WTC11 (cell line): ENCODE measurements around the gene CCDC51. TPM values are rescaled to one million over a fixed set of nuclear protein-coding genes. Genes with fewer than 3 reads are reported as not detected.

Experiments
- ATAC-seq: fragments of 200-7000 bp; cut with Tn5 transposase; 2 replicates; pipeline ENCODE4 v1.10.0; 2021; ENCODE audit warnings: mild to moderate bottlenecking, moderate library complexity
- CTCF ChIA-PET: fragments of 300-600 bp; sonication (Branson Sonifier 250); formaldehyde crosslinking; loops from one replicate; lab custom pipeline; 2021; ENCODE audit warnings: antibody characterized with exemption; lab: Charles Lee
- POLR2A ChIA-PET: fragments of 350-600 bp; sonication (Branson Sonifier 250); formaldehyde crosslinking; loops from one replicate; lab custom pipeline; 2021; ENCODE audit warnings: antibody characterized with exemption; lab: Charles Lee
- DNase-seq: peaks from one replicate; pipeline ENCODE4 v3.0.0; 2021; ENCODE audit warnings: low spot score
- H3K27ac Mint-ChIP-seq: 2 replicates; pipeline ENCODE4 v1.8.0; 2021; ENCODE audit warnings: mixed read lengths
- H3K27me3 Mint-ChIP-seq: 2 replicates; pipeline ENCODE4 v1.8.0; 2021; ENCODE audit warnings: low read depth, mild to moderate bottlenecking, moderate library complexity, mixed read lengths
- H3K36me3 Mint-ChIP-seq: 2 replicates; pipeline ENCODE4 v1.8.0; 2021; ENCODE audit warnings: mixed read lengths
- H3K4me1 Mint-ChIP-seq: 2 replicates; pipeline ENCODE4 v1.8.0; 2022; ENCODE audit warnings: mixed read lengths
- H3K4me3 Mint-ChIP-seq: 2 replicates; pipeline ENCODE4 v1.8.0; 2021; ENCODE audit warnings: mild to moderate bottlenecking, moderate library complexity, mixed read lengths
- H3K9me3 Mint-ChIP-seq: 2 replicates; pipeline ENCODE4 v1.8.0; 2021; ENCODE audit warnings: mixed read lengths
- CBFB ChIP-seq: sonication (generic); formaldehyde crosslinking; IDR thresholded peaks from 2 replicates; pipeline ENCODE4 v1.8.1; 2022; ENCODE audit warnings: mild to moderate bottlenecking, low read depth, missing genetic modification reagents
- ELF4 ChIP-seq: sonication (generic); formaldehyde crosslinking; IDR thresholded peaks from 2 replicates; pipeline ENCODE4 v1.8.1; 2022; ENCODE audit warnings: low read depth, mild to moderate bottlenecking, moderate library complexity, missing genetic modification reagents
- GABPB1 ChIP-seq: sonication (generic); formaldehyde crosslinking; IDR thresholded peaks from 2 replicates; pipeline ENCODE4 v1.8.1; 2023; ENCODE audit warnings: mild to moderate bottlenecking, missing genetic modification reagents
- GTF2I ChIP-seq: fragments of 250-450 bp; sonication (Bioruptor Pico); conservative IDR thresholded peaks from 2 replicates; pipeline ENCODE4 v1.4.0; 2021; ENCODE audit warnings: mild to moderate bottlenecking
- IRF2 ChIP-seq: sonication (generic); formaldehyde crosslinking; IDR thresholded peaks from 2 replicates; pipeline ENCODE4 v1.8.0; 2022; ENCODE audit warnings: low read depth, missing genetic modification reagents, borderline replicate concordance
- MXD4 ChIP-seq: fragments of 250-450 bp; sonication (Bioruptor Pico); IDR thresholded peaks from 2 replicates; pipeline ENCODE4 v1.8.0; 2021; ENCODE audit warnings: mild to moderate bottlenecking, moderate library complexity, borderline replicate concordance
- RORB ChIP-seq: fragments of 250-450 bp; sonication (Bioruptor Pico); IDR thresholded peaks from 2 replicates; pipeline ENCODE4 v1.9.0; 2021; ENCODE audit warnings: mild to moderate bottlenecking
- SMAD3 ChIP-seq: sonication (generic); formaldehyde crosslinking; IDR thresholded peaks from 2 replicates; pipeline ENCODE4 v1.8.0; 2022; ENCODE audit warnings: missing genetic modification reagents, mild to moderate bottlenecking, borderline replicate concordance
- SMAD4 ChIP-seq: sonication (generic); formaldehyde crosslinking; IDR thresholded peaks from 2 replicates; pipeline ENCODE4 v1.8.0; 2022; ENCODE audit warnings: mild to moderate bottlenecking, missing genetic modification reagents
- SOX15 ChIP-seq: fragments of 250-450 bp; sonication (Bioruptor Pico); IDR thresholded peaks from 2 replicates; pipeline ENCODE4 v1.9.0; 2021; ENCODE audit warnings: mild to moderate bottlenecking
- ZNF232 ChIP-seq: sonication (generic); formaldehyde crosslinking; IDR thresholded peaks from 2 replicates; pipeline ENCODE4 v1.8.0; 2022; ENCODE audit warnings: mild to moderate bottlenecking, missing genetic modification reagents
- ZNF263 ChIP-seq: sonication (generic); formaldehyde crosslinking; IDR thresholded peaks from 2 replicates; pipeline ENCODE4 v1.8.1; 2022; ENCODE audit warnings: low read depth, mild to moderate bottlenecking, moderate library complexity, missing genetic modification reagents
- ZNF317 ChIP-seq: sonication (generic); formaldehyde crosslinking; IDR thresholded peaks from 2 replicates; pipeline ENCODE4 v1.8.1; 2023; ENCODE audit warnings: low read depth, mild to moderate bottlenecking, moderate library complexity, missing genetic modification reagents, borderline replicate concordance
- ZNF423 ChIP-seq: fragments of 250-450 bp; sonication (Bioruptor Pico); IDR thresholded peaks from 2 replicates; pipeline ENCODE4 v2.1.2; 2022; ENCODE audit warnings: mild to moderate bottlenecking, moderate library complexity
- ZNF671 ChIP-seq: fragments of 250-450 bp; sonication (Bioruptor Pico); IDR thresholded peaks from 2 replicates; pipeline ENCODE4 v1.8.0; 2021; ENCODE audit warnings: mild to moderate bottlenecking
- total RNA-seq: library from RNA; stranded (reverse); gene quantifications from 3 replicates; pipeline ENCODE4 v1.2.3, GENCODE V29; 2021
- TF ChIP-seq, protein P1 (sequence below): fragments of 250-450 bp; sonication (Bioruptor Pico); IDR thresholded peaks from 2 replicates; pipeline ENCODE4 v1.9.0; 2021; ENCODE audit warnings: mild to moderate bottlenecking, borderline replicate concordance
- TF ChIP-seq, protein P2 (sequence below): sonication (generic); formaldehyde crosslinking; IDR thresholded peaks from 2 replicates; pipeline ENCODE4 v1.8.0; 2023; ENCODE audit warnings: missing genetic modification reagents, mild to moderate bottlenecking, borderline replicate concordance
- TF ChIP-seq, protein P3 (sequence below): sonication (generic); formaldehyde crosslinking; IDR thresholded peaks from 2 replicates; pipeline ENCODE4 v1.8.1; 2022; ENCODE audit warnings: missing genetic modification reagents, borderline replicate concordance
- TF ChIP-seq, protein P4 (sequence below): sonication (generic); formaldehyde crosslinking; IDR thresholded peaks from 2 replicates; pipeline ENCODE4 v1.8.1; 2022; ENCODE audit warnings: low read depth, mild to moderate bottlenecking, moderate library complexity, missing genetic modification reagents, borderline replicate concordance
- TF ChIP-seq, protein P5 (sequence below): fragments of 250-450 bp; sonication (Bioruptor Pico); IDR thresholded peaks from 2 replicates; pipeline ENCODE4 v1.9.0; 2021; ENCODE audit warnings: mild to moderate bottlenecking
- TF ChIP-seq, protein P6 (sequence below): fragments of 250-450 bp; sonication (Bioruptor Pico); IDR thresholded peaks from 2 replicates; pipeline ENCODE4 v1.9.0; 2021; ENCODE audit warnings: mild to moderate bottlenecking

Gene CCDC51
- total RNA-seq, 1 experiment from 2014 or later: 25.1 TPM

DNA sequence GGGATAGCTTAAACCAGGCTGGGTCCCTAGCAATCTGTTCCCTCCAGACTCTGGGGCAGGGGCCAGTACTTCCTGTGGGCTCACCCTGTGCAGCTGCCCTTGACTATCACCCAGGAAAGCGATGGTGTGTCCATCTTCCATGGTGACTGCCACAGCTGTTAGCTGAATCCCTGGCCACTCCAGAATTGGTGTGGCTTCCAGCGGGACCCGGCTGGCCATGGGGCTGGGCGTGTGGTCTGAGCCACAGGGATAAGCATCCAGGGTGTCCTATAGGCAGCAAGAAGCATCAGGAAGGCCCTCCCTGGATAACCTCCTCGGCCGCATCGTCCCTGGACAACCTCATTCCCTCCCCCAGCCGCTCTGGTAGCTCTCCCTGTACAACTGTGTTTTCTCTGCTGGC is 17.2 kb downstream of the CCDC51 start (continued):
- TF ChIP-seq, protein P1, sequence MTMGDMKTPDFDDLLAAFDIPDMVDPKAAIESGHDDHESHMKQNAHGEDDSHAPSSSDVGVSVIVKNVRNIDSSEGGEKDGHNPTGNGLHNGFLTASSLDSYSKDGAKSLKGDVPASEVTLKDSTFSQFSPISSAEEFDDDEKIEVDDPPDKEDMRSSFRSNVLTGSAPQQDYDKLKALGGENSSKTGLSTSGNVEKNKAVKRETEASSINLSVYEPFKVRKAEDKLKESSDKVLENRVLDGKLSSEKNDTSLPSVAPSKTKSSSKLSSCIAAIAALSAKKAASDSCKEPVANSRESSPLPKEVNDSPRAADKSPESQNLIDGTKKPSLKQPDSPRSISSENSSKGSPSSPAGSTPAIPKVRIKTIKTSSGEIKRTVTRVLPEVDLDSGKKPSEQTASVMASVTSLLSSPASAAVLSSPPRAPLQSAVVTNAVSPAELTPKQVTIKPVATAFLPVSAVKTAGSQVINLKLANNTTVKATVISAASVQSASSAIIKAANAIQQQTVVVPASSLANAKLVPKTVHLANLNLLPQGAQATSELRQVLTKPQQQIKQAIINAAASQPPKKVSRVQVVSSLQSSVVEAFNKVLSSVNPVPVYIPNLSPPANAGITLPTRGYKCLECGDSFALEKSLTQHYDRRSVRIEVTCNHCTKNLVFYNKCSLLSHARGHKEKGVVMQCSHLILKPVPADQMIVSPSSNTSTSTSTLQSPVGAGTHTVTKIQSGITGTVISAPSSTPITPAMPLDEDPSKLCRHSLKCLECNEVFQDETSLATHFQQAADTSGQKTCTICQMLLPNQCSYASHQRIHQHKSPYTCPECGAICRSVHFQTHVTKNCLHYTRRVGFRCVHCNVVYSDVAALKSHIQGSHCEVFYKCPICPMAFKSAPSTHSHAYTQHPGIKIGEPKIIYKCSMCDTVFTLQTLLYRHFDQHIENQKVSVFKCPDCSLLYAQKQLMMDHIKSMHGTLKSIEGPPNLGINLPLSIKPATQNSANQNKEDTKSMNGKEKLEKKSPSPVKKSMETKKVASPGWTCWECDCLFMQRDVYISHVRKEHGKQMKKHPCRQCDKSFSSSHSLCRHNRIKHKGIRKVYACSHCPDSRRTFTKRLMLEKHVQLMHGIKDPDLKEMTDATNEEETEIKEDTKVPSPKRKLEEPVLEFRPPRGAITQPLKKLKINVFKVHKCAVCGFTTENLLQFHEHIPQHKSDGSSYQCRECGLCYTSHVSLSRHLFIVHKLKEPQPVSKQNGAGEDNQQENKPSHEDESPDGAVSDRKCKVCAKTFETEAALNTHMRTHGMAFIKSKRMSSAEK (CRISPR knock-in tag): no peak
- TF ChIP-seq CBFB (CRISPR knock-in tag) (no peak), IRF2 (CRISPR knock-in tag) (no peak), SOX15 (CRISPR knock-in tag) (no peak), ZNF263 (CRISPR knock-in tag) (no peak), ZNF671 (CRISPR knock-in tag) (no peak)
- TF ChIP-seq, protein P2, sequence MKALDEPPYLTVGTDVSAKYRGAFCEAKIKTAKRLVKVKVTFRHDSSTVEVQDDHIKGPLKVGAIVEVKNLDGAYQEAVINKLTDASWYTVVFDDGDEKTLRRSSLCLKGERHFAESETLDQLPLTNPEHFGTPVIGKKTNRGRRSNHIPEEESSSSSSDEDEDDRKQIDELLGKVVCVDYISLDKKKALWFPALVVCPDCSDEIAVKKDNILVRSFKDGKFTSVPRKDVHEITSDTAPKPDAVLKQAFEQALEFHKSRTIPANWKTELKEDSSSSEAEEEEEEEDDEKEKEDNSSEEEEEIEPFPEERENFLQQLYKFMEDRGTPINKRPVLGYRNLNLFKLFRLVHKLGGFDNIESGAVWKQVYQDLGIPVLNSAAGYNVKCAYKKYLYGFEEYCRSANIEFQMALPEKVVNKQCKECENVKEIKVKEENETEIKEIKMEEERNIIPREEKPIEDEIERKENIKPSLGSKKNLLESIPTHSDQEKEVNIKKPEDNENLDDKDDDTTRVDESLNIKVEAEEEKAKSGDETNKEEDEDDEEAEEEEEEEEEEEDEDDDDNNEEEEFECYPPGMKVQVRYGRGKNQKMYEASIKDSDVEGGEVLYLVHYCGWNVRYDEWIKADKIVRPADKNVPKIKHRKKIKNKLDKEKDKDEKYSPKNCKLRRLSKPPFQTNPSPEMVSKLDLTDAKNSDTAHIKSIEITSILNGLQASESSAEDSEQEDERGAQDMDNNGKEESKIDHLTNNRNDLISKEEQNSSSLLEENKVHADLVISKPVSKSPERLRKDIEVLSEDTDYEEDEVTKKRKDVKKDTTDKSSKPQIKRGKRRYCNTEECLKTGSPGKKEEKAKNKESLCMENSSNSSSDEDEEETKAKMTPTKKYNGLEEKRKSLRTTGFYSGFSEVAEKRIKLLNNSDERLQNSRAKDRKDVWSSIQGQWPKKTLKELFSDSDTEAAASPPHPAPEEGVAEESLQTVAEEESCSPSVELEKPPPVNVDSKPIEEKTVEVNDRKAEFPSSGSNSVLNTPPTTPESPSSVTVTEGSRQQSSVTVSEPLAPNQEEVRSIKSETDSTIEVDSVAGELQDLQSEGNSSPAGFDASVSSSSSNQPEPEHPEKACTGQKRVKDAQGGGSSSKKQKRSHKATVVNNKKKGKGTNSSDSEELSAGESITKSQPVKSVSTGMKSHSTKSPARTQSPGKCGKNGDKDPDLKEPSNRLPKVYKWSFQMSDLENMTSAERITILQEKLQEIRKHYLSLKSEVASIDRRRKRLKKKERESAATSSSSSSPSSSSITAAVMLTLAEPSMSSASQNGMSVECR (CRISPR knock-in tag): no peak
- TF ChIP-seq, all 79 proteins: peak for 0

DNA sequence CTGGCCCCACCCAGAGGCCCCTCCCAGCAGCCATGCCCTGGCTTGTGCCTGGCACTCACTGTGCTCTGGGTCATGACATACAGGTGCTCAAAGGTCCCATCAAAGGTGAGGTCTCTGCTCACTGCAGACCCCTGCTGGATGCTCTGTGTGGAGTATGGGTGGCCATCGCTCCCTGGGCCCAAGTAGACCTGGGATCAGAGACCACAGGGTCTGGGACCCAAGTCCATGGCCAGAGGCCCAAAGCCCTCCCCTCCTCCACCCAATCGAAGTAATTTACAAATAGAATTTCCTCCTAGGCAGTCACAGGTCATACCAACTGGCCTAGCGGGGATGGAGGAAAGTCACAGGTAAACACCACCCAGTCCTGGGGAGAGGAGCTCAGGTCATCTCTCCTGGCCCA is 17.6 kb downstream of the CCDC51 start:
- Mint-ChIP-seq H3K36me3 (peaks cover 7% of the 10 kb centered on the region; the same call in 1 of the 2 replicates), H3K4me3 (no peak overlapping the region), H3K4me1 (peaks cover 19% of the 10 kb centered on the region), H3K9me3 (no peaks in the 10 kb centered on the region), H3K27ac (no peak overlapping the region), H3K27me3 (no peaks in the 10 kb centered on the region)
- DNase-seq: no peak
- ChIA-PET CTCF (interaction anchor here (1.0 to 18.3 kb wide), 9 partner anchors 10 to 1478 kb away, joined by 3 to 218 read pairs (median 7); partner anchors contain the start of genes CCDC51 and TMA7), POLR2A (no interaction called here)
- ATAC-seq: peak; percentile 50
- no peak for TF ChIP-seq ZNF317 (CRISPR knock-in tag)
- TF ChIP-seq GABPB1 (CRISPR knock-in tag): no peak
- TF ChIP-seq GTF2I: no peak
- no peak for TF ChIP-seq SMAD3
- TF ChIP-seq, protein P3, sequence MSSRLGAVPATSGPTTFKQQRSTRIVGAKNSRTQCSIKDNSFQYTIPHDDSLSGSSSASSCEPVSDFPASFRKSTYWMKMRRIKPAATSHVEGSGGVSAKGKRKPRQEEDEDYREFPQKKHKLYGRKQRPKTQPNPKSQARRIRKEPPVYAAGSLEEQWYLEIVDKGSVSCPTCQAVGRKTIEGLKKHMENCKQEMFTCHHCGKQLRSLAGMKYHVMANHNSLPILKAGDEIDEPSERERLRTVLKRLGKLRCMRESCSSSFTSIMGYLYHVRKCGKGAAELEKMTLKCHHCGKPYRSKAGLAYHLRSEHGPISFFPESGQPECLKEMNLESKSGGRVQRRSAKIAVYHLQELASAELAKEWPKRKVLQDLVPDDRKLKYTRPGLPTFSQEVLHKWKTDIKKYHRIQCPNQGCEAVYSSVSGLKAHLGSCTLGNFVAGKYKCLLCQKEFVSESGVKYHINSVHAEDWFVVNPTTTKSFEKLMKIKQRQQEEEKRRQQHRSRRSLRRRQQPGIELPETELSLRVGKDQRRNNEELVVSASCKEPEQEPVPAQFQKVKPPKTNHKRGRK (CRISPR knock-in tag): no peak
- no peak for TF ChIP-seq ZNF423
- TF ChIP-seq, protein P4, sequence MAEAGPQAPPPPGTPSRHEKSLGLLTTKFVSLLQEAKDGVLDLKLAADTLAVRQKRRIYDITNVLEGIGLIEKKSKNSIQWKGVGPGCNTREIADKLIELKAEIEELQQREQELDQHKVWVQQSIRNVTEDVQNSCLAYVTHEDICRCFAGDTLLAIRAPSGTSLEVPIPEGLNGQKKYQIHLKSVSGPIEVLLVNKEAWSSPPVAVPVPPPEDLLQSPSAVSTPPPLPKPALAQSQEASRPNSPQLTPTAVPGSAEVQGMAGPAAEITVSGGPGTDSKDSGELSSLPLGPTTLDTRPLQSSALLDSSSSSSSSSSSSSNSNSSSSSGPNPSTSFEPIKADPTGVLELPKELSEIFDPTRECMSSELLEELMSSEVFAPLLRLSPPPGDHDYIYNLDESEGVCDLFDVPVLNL: no peak
- TF ChIP-seq, protein P5, sequence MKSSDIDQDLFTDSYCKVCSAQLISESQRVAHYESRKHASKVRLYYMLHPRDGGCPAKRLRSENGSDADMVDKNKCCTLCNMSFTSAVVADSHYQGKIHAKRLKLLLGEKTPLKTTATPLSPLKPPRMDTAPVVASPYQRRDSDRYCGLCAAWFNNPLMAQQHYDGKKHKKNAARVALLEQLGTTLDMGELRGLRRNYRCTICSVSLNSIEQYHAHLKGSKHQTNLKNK (CRISPR knock-in tag): no peak
- TF ChIP-seq, protein P6, sequence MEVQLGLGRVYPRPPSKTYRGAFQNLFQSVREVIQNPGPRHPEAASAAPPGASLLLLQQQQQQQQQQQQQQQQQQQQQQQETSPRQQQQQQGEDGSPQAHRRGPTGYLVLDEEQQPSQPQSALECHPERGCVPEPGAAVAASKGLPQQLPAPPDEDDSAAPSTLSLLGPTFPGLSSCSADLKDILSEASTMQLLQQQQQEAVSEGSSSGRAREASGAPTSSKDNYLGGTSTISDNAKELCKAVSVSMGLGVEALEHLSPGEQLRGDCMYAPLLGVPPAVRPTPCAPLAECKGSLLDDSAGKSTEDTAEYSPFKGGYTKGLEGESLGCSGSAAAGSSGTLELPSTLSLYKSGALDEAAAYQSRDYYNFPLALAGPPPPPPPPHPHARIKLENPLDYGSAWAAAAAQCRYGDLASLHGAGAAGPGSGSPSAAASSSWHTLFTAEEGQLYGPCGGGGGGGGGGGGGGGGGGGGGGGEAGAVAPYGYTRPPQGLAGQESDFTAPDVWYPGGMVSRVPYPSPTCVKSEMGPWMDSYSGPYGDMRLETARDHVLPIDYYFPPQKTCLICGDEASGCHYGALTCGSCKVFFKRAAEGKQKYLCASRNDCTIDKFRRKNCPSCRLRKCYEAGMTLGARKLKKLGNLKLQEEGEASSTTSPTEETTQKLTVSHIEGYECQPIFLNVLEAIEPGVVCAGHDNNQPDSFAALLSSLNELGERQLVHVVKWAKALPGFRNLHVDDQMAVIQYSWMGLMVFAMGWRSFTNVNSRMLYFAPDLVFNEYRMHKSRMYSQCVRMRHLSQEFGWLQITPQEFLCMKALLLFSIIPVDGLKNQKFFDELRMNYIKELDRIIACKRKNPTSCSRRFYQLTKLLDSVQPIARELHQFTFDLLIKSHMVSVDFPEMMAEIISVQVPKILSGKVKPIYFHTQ: no peak
- TF ChIP-seq MXD4 (CRISPR knock-in tag): no peak
- no peak for TF ChIP-seq ZNF232 (CRISPR knock-in tag)
- no peak for TF ChIP-seq ZNF671 (CRISPR knock-in tag)
- TF ChIP-seq ELF4 (CRISPR knock-in tag): no peak
- no peak for TF ChIP-seq SMAD4 (CRISPR knock-in tag)
- TF ChIP-seq RORB (CRISPR knock-in tag): no peak
